ENCODE results near the gene FGD4.

DNA sequence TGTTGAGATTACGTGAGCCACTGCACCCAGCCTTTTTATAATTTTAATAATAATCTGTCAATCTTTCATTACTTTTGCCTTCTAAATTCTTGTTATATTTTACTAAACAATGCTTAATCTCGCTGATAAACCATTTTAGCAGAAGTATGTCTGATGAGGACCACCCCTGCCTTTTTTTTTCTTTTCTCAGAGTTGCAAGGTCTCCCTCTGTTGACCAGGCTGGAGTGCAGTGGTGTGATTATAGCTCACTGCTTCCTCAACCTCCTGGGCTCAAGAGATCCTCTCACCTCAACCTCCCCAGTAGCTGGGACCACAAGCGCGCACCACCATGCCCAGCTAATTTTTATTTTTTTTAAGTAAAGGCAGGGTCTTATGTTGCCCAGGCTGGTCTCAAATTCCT lies 161.2 kb downstream of the FGD4 start:
- TF ChIP-seq CTCF (IDR thresholded peaks at IDR 0.05) (no peak), POLR2A (IDR thresholded peaks at IDR 0.05) (no peak), EP300 (IDR thresholded peaks at IDR 0.05) (no peak)
